Glomerular visceral epithelial cell (primary cell): ENCODE results near the gene LAG3.

Source experiments
- DNase-seq: peaks from one replicate; pipeline ENCODE4 v3.0.0-alpha.2; 2016; ENCODE audit errors: extremely low spot score

The LAG3 gene

DNA sequence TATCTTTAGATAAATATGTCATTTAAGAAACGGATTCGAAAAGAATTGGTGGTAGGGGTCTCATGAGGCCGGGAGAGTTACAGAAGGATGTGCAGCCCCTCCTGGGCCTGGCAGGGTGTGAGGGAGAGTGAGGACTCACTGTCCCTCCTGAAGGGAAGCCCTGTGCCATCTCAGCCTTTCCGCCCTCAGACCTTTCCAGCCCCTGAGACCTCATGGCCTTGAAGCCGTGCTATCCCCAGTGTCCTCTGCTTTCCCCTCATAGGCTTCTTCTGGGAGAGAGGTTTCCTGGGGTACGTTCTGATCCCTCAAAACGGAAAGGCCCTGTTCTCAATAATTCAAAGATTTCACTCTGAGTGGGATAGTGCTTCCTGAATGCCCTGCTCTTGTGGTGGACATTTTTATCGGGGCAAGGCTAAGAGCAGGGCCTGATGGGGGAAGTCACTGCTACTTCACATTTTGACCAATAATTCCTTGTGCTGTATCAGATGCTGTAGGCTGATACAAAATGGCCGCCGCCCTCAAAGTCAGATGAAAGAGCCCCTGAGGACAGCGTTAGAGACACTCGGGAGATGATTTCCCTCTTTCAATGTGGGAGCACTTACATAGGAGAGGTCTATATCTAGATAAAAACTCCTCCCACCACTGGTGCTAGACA lies 18.3 kb downstream of the LAG3 start:
- no peak for DNase-seq

DNA sequence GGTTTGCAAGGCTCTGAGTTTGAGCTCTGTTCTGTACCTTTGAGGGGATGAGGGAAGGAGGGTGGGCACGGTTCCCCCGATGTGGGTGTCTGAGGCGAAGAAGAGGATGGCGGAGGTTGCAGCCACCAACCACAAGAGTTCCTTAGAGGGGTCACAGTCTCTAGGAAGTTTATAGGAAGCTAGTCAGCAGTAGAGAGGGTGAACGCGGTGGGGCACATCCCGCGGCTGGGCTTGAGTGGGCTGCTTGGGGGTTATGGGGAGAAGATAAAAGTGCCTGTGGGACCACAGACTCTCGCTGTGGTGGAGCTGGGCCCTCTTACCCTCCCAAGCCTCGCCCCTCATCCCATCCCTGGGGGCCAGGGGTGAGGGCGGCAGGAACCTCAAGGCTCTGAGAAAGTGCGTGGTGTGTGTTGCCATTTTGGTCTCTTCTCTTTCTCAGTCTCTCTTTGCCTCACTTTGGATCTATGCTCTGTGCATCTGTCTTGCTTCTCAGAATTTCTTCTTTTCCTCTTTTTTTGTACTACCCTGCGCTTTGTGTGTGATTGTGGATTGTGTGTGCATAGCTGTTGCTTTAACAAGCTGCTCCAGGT lies 19.7 kb downstream of the LAG3 start:
- no peak for DNase-seq

DNA sequence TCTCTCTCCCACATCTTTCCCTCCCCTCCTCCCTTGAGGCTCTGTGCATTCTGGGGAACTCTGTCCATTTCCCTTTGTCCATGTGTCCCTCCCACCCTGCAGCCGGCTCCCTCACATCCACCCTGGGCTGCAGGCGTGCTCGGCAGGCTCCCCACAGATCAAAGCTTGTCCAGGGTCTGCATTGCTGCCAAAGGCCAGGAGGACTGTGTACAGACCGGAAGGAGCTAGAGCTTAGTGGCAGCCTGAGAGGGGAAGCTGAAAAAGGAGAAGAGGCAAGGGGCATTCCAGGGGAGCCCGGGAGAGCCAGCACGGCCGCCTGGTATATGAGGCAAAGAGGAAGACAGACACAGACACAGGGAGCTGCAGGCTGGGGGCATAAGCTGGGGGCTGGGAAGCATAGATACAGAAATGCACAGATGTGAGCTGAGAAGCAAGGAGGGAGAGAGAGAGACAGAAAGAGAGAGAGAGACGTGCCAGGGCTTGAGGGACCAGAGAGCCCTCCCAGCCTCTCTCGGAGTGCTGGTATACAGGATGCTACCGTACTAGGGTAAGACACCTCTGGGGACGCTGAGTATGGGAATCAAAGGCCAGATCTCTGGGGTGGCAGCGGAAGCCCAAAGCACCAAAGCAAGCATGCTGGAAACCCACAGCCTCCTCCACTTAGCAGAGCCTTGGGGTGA lies 20.3 kb downstream of the LAG3 start:
- no peak for DNase-seq

DNA sequence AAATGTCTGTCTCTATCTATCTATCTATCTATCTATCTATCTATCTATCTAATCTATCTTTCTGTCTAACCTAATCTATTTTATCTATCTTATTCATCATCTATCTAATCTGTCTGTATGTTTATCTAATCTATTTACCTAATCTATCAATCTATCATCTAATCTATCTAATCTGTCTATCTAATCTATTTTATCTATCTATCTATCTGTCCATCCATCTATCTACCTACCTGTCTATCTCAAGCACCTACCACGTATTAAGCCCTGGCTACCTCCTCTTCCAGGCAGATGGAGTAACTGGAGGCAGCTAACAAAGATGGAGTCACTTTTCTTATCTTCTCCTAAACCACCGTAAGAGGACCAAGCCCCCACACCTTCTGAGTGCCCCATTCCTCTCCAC lies 22.8 kb downstream of the LAG3 start:
- DNase-seq, result no peak

DNA sequence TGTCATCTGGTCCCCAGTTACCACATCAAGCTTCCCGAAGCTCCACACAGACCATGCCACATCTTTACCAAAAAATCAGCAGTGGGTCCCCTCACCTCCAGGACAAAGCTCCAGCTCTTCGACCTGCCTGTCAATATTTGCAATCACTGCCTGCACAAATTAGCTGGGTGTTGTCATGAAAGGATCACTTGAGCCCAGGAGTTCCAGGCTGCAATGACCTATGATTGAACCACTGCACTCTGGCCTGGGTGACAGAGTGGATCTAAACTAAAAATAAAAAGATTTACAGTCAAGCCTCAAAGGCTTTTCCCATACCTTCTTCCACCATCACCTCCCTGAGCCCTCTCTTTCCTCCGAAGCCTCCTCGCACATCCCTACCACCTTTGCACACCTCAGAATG lies 24.3 kb downstream of the LAG3 start:
- no peak for DNase-seq

DNA sequence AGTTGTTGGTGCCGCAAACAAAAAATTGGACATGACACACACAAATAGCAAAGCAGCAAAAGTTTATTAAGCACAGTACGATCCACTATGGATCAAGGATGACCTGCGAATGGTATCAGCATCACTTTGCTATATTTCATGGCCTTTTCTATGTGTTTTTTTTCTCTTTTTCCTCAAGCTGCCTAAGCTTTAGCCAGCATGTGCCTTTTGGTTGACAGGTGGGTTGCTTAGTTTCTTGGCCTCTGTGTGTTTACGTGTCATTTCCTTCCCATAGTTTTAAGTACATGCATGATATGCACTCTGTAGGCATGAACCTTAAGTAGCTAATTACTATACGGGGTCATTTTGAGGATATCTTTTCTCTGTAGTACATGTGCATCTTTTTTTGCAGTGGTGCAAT lies 26.8 kb downstream of the LAG3 start:
- DNase-seq, result no peak

DNA sequence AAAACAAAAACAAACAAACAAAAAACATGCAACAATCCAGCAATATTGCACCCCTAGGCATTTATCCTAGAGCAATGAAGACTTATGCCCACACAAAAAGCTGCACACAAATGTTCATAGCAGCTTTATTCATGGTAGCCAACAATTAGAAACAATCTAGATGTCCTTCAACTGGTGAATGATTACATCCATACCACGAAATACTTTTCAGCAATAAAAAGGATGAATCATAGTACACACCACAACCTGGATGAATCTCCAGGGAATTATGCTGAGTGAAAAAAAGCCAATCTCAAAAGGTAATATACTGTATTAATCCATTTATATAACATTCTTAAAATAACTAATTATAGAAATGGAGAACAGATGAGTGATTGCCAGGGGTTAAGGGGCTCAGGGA lies 34.9 kb downstream of the LAG3 start:
- DNase-seq, result no peak

DNA sequence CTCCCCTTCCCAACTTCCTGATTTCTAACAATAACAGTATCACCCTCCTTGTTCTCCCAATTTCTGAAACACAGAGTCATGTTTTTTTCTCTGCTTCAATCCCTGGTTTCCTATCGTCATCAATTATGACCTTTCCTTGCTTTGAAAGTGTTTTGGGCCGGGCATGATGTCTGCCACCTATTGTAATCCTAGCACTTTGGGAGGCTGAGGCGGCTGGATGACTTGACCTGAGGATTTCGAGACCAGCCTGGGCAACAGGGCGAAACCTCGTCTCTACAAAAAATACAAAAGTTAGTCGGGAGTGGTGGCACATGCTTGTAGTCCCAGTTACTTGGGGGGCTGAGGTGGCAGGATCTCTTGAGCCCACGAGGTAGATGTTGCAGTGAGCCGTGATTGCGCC lies 36.7 kb downstream of the LAG3 start:
- DNase-seq, result no peak

DNA sequence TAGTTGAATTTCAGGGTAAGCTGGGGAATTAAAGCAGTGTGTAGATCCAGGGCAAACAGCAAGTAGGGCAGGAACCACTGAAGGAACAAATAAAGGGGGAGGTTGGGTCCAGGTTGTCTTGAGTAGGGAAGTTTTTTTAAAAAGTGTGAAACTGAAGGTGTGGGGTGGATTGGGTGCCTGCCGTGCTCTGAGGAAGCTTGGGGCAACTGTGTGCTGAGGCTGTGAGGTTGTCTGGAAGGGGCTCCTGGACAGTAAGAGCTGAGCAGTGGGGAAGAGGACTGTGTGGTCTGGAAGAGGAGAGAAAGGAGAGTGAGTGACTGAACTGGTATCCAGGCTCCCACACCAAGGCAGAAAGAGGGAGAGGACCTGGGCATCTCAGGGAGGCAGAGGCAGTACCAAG lies 38.4 kb downstream of the LAG3 start:
- DNase-seq, result no peak

DNA sequence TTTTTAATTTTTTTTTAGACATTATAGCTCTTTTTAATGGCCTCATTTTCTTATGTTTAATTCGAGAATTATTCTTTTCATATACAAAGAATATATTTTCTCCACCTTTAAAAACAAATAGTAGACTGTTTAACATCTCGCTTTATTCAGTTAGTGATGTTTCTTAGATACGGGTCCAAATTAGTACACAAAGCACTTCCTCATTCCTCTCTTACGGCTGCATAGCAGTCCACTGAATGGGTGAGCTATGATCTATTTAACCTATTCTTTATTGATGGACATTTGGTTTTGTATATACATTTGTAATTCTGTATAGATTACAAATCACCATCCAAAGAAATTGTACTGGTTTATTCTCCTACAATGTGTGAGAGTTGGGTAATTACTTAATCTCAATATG lies 41.0 kb downstream of the LAG3 start:
- no peak for DNase-seq

DNA sequence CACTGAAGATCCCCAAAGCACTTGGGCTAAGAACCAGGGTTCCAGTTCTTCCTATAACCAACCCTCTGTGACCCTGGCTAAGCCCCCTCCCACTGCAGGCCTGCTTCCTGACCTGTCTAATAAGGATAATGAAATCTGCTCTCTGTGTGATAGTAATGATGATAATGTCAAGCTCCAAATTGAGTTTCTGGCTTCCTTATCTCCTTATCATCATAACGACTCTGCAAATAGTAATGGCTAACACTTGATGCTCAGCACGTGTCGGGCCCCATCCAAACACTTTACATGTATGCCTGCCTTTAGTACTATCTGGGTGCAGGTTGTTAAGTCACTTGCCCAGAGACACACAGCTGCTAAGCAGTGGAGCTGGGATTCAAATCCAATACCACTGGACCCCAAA lies 44.3 kb downstream of the LAG3 start:
- DNase-seq, result no peak

DNA sequence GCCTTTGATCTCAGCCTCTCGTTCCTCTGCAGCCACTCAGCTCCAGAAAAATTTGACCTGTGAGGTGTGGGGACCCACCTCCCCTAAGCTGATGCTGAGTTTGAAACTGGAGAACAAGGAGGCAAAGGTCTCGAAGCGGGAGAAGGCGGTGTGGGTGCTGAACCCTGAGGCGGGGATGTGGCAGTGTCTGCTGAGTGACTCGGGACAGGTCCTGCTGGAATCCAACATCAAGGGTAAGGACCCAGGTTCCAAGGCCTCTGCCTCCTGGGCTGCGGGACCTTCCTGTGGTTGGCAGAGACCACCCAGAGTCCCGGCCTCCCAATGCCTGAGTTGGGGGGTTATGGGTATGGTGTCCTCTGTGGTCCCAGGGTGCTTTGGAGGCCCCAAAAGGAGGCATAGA lies 44.8 kb downstream of the LAG3 start:
- DNase-seq, result no peak

DNA sequence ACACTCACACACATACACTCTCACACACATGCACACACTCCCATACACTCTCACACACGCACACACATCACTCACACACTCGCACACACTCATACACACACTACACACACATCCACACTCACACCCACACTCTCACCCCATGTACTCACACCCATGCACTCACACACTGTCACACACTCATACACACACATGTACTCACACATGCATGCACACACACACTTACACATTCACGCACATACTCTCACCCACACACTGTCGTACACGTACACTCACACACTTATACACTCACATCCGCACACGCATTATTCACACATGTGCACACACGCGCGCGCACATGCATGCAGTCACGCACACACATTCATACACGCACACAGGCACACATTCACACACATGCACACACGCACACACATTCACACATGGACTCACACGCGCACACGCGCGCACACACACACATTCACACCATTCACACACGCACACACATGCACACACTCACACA lies 45.4 kb downstream of the LAG3 start:
- DNase-seq, result no peak

DNA sequence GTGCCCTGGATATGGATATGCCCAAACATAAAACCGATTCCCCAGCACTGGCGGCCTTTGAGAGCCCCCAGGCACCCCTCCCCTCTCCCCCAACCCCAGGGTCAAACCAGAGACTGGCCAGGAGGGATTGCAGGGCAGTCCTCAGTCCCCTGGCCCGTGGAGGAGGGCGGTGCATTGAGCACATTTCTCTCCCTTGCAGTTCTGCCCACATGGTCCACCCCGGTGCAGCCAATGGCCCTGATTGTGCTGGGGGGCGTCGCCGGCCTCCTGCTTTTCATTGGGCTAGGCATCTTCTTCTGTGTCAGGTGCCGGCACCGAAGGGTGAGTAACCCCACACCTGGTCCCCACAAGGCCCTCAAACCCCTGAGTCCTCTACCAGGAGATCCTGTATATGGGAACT lies 45.9 kb downstream of the LAG3 start:
- DNase-seq, result no peak

DNA sequence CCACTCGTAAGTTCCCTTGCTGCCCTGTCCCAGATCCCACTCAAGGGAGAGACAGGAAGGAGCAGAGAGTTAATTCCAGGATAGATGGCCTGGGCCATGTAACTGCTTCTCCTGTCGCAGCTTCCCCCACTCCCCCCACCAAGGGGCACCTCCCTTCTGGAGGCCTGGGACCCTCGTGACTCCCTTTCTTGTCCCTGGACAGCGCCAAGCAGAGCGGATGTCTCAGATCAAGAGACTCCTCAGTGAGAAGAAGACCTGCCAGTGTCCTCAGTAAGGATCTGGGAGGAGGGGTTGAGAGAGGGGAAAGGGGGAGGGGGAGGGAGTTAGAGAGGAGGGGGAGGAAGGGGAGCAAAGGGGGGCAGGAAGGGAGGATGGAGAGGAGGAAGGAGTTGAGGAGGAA lies 46.3 kb downstream of the LAG3 start:
- no peak for DNase-seq

DNA sequence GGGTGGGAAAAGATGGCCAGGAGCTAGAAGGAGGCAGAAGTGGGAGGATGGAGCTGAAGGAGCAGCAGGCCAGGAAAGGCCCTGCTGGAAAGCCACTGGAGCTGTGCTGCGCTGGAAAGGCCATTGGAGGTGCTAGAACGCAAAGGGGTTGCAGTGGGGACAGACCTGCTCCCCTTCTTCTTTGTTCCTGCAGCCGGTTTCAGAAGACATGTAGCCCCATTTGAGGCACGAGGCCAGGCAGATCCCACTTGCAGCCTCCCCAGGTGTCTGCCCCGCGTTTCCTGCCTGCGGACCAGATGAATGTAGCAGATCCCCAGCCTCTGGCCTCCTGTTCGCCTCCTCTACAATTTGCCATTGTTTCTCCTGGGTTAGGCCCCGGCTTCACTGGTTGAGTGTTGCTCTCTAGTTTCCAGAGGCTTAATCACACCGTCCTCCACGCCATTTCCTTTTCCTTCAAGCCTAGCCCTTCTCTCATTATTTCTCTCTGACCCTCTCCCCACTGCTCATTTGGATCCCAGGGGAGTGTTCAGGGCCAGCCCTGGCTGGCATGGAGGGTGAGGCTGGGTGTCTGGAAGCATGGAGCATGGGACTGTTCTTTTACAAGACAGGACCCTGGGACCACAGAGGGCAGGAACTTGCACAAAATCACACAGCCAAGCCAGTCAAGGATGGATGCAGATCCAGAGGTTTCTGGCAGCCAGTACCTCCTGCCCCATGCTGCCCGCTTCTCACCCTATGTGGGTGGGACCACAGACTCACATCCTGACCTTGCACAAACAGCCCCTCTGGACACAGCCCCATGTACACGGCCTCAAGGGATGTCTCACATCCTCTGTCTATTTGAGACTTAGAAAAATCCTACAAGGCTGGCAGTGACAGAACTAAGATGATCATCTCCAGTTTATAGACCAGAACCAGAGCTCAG lies 47.0 kb downstream of the LAG3 start:
- no peak for DNase-seq

DNA sequence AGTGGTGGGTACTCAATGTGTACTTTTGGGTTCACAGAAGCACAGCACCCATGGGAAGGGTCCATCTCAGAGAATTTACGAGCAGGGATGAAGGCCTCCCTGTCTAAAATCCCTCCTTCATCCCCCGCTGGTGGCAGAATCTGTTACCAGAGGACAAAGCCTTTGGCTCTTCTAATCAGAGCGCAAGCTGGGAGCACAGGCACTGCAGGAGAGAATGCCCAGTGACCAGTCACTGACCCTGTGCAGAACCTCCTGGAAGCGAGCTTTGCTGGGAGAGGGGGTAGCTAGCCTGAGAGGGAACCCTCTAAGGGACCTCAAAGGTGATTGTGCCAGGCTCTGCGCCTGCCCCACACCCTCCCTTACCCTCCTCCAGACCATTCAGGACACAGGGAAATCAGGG lies 47.8 kb downstream of the LAG3 start:
- DNase-seq, result no peak

DNA sequence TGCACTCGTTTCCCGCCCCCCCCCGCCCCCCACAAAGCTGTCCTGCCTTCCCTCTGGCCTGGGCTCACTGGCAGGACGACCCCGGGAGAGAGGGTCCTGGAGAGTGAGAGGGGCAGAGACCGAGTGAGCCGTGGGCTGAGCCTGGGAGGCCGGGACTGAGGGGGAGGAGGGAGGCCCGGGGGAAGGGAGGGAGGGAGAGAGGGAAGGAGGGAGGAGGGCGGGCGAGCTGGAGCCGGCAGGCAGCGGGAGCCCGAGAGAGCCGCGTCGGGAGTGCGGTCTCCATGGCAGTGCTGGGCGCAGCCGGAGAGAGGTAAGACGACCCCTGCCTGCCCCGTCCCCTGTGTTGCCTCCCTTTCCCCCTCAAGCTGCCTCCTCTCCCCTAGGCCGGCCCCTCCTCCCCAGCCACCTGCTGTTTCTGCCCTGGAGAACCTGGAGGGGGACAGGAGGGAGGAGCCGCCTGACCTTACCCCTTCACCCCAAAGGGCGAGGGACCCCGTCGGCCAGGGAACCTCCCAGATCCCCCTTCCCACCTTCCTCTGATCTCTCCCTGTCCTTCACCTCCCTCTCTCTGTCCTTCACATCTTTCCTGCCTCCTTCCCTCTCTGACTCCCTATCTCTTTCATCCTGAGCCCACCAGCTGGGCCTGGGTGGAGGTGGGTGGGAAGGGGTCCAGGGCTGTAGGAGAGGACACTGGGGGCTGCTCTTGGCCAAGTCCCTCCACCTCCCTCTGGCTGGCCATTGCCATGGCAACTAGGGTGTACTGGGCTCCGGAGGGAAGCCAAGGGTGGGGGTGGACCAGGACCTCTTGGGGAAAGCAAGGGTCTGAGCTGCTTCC lies 49.5 kb downstream of the LAG3 start, which contains the start of gene GPR162:
Gene GPR162, plus strand, starts transcription at position 231 of the 835 bp plus-strand sequence. CDS start 2,078 bp downstream, outside the sequence.
- peak; percentile 41 for DNase-seq

DNA sequence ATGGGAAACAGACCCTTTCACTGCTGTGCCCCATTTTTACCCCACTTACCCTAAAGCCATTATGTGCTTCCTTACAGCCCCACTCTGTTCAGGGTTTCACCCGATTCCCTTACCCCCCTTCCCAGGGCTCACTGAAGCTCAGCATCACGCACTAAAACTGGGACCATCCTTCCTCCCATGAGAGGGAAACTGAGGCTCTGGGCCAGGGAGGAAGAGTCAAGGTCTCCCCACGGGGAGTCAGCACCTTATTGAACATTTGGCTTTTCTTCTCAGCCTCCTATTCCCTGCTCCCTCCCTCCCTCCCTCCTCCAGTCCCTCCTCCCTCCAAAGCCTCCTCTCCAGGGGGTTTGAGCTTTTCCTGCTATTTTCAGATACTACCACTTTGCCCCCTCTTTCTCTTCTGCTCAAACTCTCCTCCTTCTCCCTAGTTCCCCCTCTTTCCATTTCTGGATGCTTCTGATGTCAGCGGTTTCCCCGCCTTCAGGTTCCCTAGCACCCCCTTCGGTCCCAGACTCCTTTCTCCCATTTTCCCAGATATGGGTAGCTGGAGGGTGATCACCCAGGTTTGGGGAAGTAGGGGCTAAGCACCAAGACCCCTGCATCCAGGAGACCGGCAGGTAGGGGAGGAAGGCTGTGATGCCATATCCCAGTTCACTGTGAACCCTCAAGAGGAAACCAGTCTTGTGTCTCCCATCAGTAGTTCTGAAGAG lies 50.3 kb downstream of the LAG3 start:
- DNase-seq, result no peak
